Gastrocnemius medialis (tissue), 4 donors: ENCODE measurements around the gene PSKH1. TPM values are rescaled to one million over a fixed set of nuclear protein-coding genes. Genes with fewer than 3 reads are reported as not detected.

Source experiments
- ATAC-seq, 2 donors: fragments of 150-250 bp; one replicate each; pipeline ENCODE4 v1.9.1; 2016
- DNase-seq, 2 donors: peaks; one replicate each; pipeline ENCODE4 v3.0.0-alpha.2; 2019
- H3K27ac ChIP-seq, 4 donors: fragments of 200-600 bp; sonication (generic); 1 replicate in 1 of 4; 2 replicates in 3 of 4; pipeline ENCODE4 v1.5.1; 2016 to 2018; ENCODE audit warnings: mild to moderate bottlenecking in 2 of 4, moderate library complexity in 1 of 4
- H3K27me3 ChIP-seq, 3 donors: fragments of 200-600 bp; sonication (generic) in 2 of 3; 1 replicate in 1 of 3; 2 replicates in 2 of 3; pipeline versions ENCODE4 v1.5.1 to v1.6.0; 2016 to 2019; ENCODE audit warnings: mild to moderate bottlenecking in 1 of 3, moderate library complexity in 1 of 3
- H3K36me3 ChIP-seq, 2 donors: fragments of 200-600 bp; sonication (generic) in 1 of 2; one replicate each; pipeline ENCODE4 v1.5.1; 2017 to 2018
- H3K4me1 ChIP-seq, 2 donors: fragments of 200-600 bp; sonication (generic) in 1 of 2; one replicate each; pipeline ENCODE4 v1.5.1; 2016 to 2017; ENCODE audit warnings: mild to moderate bottlenecking in 2 of 2
- H3K4me3 ChIP-seq, 4 donors: fragments of 200-600 bp; sonication (generic) in 3 of 4; 1 replicate in 1 of 4; 2 replicates in 3 of 4; pipeline ENCODE4 v1.5.1; 2016 to 2019; ENCODE audit warnings: mild to moderate bottlenecking in 2 of 4
- H3K9me3 ChIP-seq, 3 donors: fragments of 200-600 bp; sonication (generic) in 2 of 3; 1 replicate in 1 of 3; 2 replicates in 2 of 3; pipeline ENCODE4 v1.5.1; 2016 to 2019
- POLR2A ChIP-seq, 2 donors: fragments of 450-650 bp; IDR thresholded peaks; one replicate each; pipeline ENCODE4 v1.6.1; 2017; ENCODE audit warnings: antibody characterized with exemption in 2 of 2, mild to moderate bottlenecking in 2 of 2, moderate library complexity in 2 of 2
- in situ Hi-C, 4 donors: fragments of 200-750 bp; cut with MboI; loops; one replicate each; pipeline versions ENCODE4 v1.15.0 to v1.8.0; 2017; ENCODE audit warnings: low sequenced_read_pairs in 4 of 4
- intact Hi-C: fragments of 100-400 bp; cut with DNase I; formaldehyde crosslinking; loops from one replicate; pipeline ENCODE4 v1.15.1; 2023; ENCODE audit warnings: low total_unique reads
- total RNA-seq, 4 donors: library from RNA; depleted of rRNA; stranded (reverse); fragments of >200 nt; gene quantifications; one replicate each; pipeline versions ENCODE4 v1.1.0 to v1.2.3, GENCODE V29; 2016
- TF ChIP-seq, protein P1 (sequence below), 5 experiments: fragments of 450-650 bp in 3 of 5; fragments of 200-600 bp in 2 of 5; sonication (generic) in 2 of 5; IDR thresholded peaks in 4 of 5; conservative IDR thresholded peaks in 1 of 5; 1 replicate in 4 of 5; 2 replicates in 1 of 5; pipeline ENCODE4 v1.5.1; 2016 to 2019; ENCODE audit warnings: antibody characterized with exemption in 5 of 5, mild to moderate bottlenecking in 3 of 5, moderate library complexity in 3 of 5

The PSKH1 gene
- total RNA-seq, 4 donors from 2014 or later, result 4.1 to 12.7 (median 6.9) TPM

DNA sequence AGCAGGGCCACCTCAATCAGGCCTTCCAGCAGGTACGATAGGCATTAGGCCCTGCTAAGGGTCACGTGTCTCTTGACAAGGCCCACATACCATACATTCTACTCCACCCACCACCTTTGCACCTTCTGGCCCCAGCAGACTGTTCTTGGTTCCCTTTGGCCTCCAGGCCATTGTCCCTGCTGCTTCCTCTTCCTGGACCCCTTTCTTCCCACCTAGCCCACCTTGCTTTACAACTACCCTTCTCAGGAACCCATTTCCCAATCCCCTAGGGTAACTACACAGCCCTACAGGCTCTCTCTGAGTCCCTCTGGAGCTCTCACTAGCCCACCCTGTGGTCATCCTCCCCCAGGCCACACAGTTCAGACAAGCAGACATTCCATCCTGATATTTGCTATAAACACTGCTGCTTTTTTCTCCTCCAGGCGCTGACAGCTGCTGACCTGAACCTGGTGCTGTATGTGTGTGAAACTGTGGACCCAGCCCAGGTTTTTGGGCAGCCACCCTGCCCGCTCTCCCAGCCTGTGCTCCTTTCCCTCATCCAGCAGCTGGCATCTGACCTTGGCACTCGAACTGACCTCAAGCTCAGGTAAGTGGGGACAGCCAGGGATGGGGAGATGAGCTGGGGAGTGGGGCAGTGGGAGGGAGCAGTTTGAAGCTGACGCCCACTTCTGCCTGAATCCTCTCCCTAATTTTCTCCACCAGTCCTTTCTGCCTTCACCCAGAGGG is 9.7 kb upstream of the PSKH1 start:
- H3K27ac ChIP-seq, result peak overlapping the region; percentile 87 to 95 (median 90)
- no peaks in the 10 kb centered on the region for H3K9me3 ChIP-seq
- H3K27me3 ChIP-seq, result no peaks in the 10 kb centered on the region
- peaks cover 2 to 48% of the 10 kb centered on the region in 2 donors for H3K36me3 ChIP-seq
- in situ Hi-C loops, result loop anchor here in 1 of 4 donors (10.0 kb wide), 1 partner anchor 51 kb away; the partner anchor contains the start of genes CTRL and PSMB10
- ATAC-seq (no peak), DNase-seq (no peak)
- no peak for TF ChIP-seq POLR2A (IDR thresholded peaks at IDR 0.05)
- TF ChIP-seq, protein P1, sequence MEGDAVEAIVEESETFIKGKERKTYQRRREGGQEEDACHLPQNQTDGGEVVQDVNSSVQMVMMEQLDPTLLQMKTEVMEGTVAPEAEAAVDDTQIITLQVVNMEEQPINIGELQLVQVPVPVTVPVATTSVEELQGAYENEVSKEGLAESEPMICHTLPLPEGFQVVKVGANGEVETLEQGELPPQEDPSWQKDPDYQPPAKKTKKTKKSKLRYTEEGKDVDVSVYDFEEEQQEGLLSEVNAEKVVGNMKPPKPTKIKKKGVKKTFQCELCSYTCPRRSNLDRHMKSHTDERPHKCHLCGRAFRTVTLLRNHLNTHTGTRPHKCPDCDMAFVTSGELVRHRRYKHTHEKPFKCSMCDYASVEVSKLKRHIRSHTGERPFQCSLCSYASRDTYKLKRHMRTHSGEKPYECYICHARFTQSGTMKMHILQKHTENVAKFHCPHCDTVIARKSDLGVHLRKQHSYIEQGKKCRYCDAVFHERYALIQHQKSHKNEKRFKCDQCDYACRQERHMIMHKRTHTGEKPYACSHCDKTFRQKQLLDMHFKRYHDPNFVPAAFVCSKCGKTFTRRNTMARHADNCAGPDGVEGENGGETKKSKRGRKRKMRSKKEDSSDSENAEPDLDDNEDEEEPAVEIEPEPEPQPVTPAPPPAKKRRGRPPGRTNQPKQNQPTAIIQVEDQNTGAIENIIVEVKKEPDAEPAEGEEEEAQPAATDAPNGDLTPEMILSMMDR (IDR thresholded peaks at IDR 0.05 in 4 of 5, conservative IDR thresholded peaks at IDR 0.05 in 1 of 5), result no peak
- intact Hi-C loops, result loop anchor here (2.0 to 5.0 kb wide), 2 partner anchors 33 to 159 kb away; no protein-coding TSS in a partner anchor
- H3K4me1 ChIP-seq, result peaks cover 51 to 52% of the 10 kb centered on the region in 2 donors
- no peak overlapping the region for H3K4me3 ChIP-seq

DNA sequence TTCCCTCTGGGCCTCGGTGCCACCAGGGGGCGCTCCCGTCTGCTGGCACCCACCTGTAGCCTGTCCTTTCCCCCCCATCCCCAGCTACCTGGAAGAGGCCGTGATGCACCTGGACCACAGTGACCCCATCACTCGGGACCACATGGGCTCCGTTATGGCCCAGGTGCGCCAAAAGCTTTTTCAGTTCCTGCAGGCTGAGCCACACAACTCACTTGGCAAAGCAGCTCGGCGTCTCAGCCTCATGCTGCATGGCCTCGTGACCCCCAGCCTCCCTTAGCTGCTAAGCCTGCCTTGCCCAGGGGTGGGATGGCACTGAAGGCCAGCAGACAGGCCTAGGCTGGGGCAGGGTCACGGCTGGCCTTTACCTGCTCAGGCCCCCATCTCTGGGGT is 9.2 kb upstream of the PSKH1 start:
- Histone ChIP-seq H3K4me1 (peaks cover 51 to 52% of the 10 kb centered on the region in 2 donors), H3K27me3 (no peaks in the 10 kb centered on the region), H3K4me3 (no peak overlapping the region), H3K36me3 (peaks cover 2 to 42% of the 10 kb centered on the region in 2 donors), H3K27ac (peak overlapping the region; percentile 87 to 95 (median 90)), H3K9me3 (no peaks in the 10 kb centered on the region)
- peak in 1 of 2 donors; percentile 22 for ATAC-seq
- in situ Hi-C loops, result loop anchor here in 1 of 4 donors (10.0 kb wide), 1 partner anchor 51 kb away; the partner anchor contains the start of genes CTRL and PSMB10
- peak in 1 of 2 donors; percentile 64 for DNase-seq
- no peak for TF ChIP-seq POLR2A (IDR thresholded peaks at IDR 0.05)
- TF ChIP-seq, protein P1 (IDR thresholded peaks at IDR 0.05 in 4 of 5, conservative IDR thresholded peaks at IDR 0.05 in 1 of 5), result peak; percentile 76 to 91 (median 91)
- intact Hi-C loops, result loop anchor here (1.0 to 5.0 kb wide), 3 partner anchors 33 to 158 kb away; no protein-coding TSS in a partner anchor

DNA sequence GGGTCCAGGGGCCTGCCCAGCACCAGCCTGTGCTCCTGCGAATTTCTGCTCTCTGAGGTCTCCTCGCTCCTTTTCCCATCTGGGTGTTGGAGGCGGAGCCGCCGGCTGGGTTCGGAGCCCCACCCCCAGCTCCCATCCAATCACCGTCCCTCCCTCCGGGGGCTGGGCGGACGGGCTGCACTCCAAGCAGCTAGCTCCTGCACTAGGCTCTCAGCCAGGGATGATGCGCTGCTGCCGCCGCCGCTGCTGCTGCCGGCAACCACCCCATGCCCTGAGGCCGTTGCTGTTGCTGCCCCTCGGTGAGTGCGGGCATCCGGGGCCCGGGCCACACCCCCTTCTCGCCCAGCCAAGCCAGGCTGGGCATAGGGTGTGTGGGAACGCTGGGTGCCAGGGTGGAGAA is 8.4 kb upstream of the PSKH1 start, which contains the start of gene NRN1L:
Gene NRN1L, plus strand, starts transcription at position 202 of the 400 bp plus-strand sequence. Its CDS starts 19 bp downstream, at position 221.
- peak; percentile 8 to 33 for ATAC-seq
- peak; percentile 72 to 84 for DNase-seq
- in situ Hi-C loops, result loop anchor here in 1 of 4 donors (10.0 kb wide), 1 partner anchor 50 kb away; the partner anchor contains the start of genes CTRL and PSMB10
- H3K9me3 ChIP-seq, result no peaks in the 10 kb centered on the region
- intact Hi-C loops, result loop anchor here (1.0 to 5.0 kb wide), 2 partner anchors 44 to 158 kb away; no protein-coding TSS in a partner anchor
- H3K27me3 ChIP-seq, result no peaks in the 10 kb centered on the region
- peak within 1 kb of the TSS; percentile 87 to 95 (median 90) for H3K27ac ChIP-seq
- H3K36me3 ChIP-seq, result peaks cover 0 to 34% of the 10 kb centered on the region in 2 donors
- peaks cover 51 to 52% of the 10 kb centered on the region in 2 donors for H3K4me1 ChIP-seq
- peak within 1 kb of the TSS in 1 of 4 donors; percentile 34 for H3K4me3 ChIP-seq
- peak in 1 of 2 donors; percentile 14 for TF ChIP-seq POLR2A (IDR thresholded peaks at IDR 0.05)
- TF ChIP-seq, protein P1 (IDR thresholded peaks at IDR 0.05 in 4 of 5, conservative IDR thresholded peaks at IDR 0.05 in 1 of 5), result no peak

DNA sequence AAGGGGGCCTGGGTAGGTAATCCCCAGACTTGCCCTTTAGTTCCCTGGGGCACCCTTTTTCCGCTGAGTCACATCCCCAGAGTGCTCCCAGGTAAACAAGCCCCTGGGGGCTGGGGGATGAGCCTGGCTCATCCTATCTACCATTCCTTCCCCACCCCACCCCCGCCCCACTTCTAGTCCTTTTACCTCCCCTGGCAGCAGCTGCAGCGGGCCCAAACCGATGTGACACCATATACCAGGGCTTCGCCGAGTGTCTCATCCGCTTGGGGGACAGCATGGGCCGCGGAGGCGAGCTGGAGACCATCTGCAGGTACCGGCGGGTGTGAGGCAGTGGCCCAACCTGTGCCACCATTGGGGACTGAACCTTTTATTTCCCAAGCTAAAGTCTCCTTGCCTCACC is 7.5 kb upstream of the PSKH1 start:
- Histone ChIP-seq H3K4me1 (peaks cover 46 to 47% of the 10 kb centered on the region in 2 donors), H3K9me3 (no peaks in the 10 kb centered on the region), H3K27me3 (no peaks in the 10 kb centered on the region), H3K36me3 (peaks cover 0 to 25% of the 10 kb centered on the region in 2 donors), H3K4me3 (no peak overlapping the region), H3K27ac (peak overlapping the region; percentile 87 to 95 (median 90))
- no peak for ATAC-seq
- in situ Hi-C loops, result loop anchor here in 1 of 4 donors (10.0 kb wide), 1 partner anchor 49 kb away; the partner anchor contains the start of genes CTRL and PSMB10
- intact Hi-C loops, result no loop called here
- no peak for DNase-seq
- no peak for TF ChIP-seq POLR2A (IDR thresholded peaks at IDR 0.05)
- TF ChIP-seq, protein P1 (IDR thresholded peaks at IDR 0.05 in 4 of 5, conservative IDR thresholded peaks at IDR 0.05 in 1 of 5), result no peak
